Endodermal cell (in vitro differentiated cells): ENCODE data around the gene SMYD3. TPM values are rescaled to one million over a fixed set of nuclear protein-coding genes. Genes with fewer than 3 reads are reported as not detected.

Experiments used
- DNase-seq: peaks from one replicate; pipeline ENCODE4 v3.0.0-alpha.2; 2017
- H3K27ac ChIP-seq: 2 replicates; pipeline ENCODE4 v1.5.1; 2013; ENCODE audit warnings: mild to moderate bottlenecking, low read depth, low read length, moderate library complexity
- H3K27me3 ChIP-seq: 2 replicates; pipeline ENCODE4 v1.6.1; 2013; ENCODE audit warnings: mild to moderate bottlenecking, low read length, moderate library complexity; ENCODE audit not compliant: insufficient read depth, control insufficient read depth, poor library complexity, severe bottlenecking
- H3K36me3 ChIP-seq: 2 replicates; pipeline ENCODE4 v1.7.0; 2013; ENCODE audit warnings: mild to moderate bottlenecking, low read length, moderate library complexity; ENCODE audit not compliant: control insufficient read depth, insufficient read depth
- H3K4me1 ChIP-seq: one replicate; pipeline ENCODE4 v1.7.0; 2013; ENCODE audit warnings: low read length; ENCODE audit not compliant: control insufficient read depth, insufficient read depth
- H3K4me3 ChIP-seq: 2 replicates; pipeline ENCODE4 v1.5.1; 2013; ENCODE audit warnings: mild to moderate bottlenecking, low read length, moderate library complexity
- H3K9ac ChIP-seq: 2 replicates; pipeline ENCODE4 v1.6.1; 2013; ENCODE audit warnings: mild to moderate bottlenecking, low read length, moderate library complexity; ENCODE audit not compliant: poor library complexity, severe bottlenecking; ENCODE audit errors: extremely low read depth
- H3K9me3 ChIP-seq: 2 replicates; pipeline ENCODE4 v1.6.1; 2013; ENCODE audit warnings: mild to moderate bottlenecking, low read length, moderate library complexity; ENCODE audit not compliant: control insufficient read depth
- H3K27ac Mint-ChIP-seq: 2 replicates; pipeline ENCODE4 v1.8.0; 2020; ENCODE audit warnings: mixed read lengths
- H3K27me3 Mint-ChIP-seq: 2 replicates; pipeline ENCODE4 v1.8.0; 2021; ENCODE audit warnings: mild to moderate bottlenecking, mixed read lengths; ENCODE audit not compliant: insufficient read depth
- H3K36me3 Mint-ChIP-seq: 2 replicates; pipeline ENCODE4 v1.8.0; 2020; ENCODE audit warnings: low read depth, mixed read lengths
- H3K4me1 Mint-ChIP-seq: 2 replicates; pipeline ENCODE4 v1.8.0; 2020; ENCODE audit warnings: mixed read lengths
- H3K4me3 Mint-ChIP-seq: 2 replicates; pipeline ENCODE4 v1.8.0; 2020; ENCODE audit warnings: mild to moderate bottlenecking, moderate library complexity, mixed read lengths
- H3K9me3 Mint-ChIP-seq: 2 replicates; pipeline ENCODE4 v1.8.0; 2020; ENCODE audit warnings: mild to moderate bottlenecking, mixed read lengths
- WGBS, 2 experiments: methylation state at CpG; one replicate each; pipeline versions ENCODE4 v1.1.5 to v1.1.7; 2013; ENCODE audit warnings: missing lambda C conversion rate in 2 of 2, mixed read lengths in 1 of 2; ENCODE audit not compliant: insufficient coverage in 1 of 2, insufficient read length in 1 of 2; 5-methylcytosine and 5-hydroxymethylcytosine counted together
- total RNA-seq, 2 donors: library from RNA; stranded (reverse); fragmentation: NEBNext Ultra II Directional in 1 of 2; extraction: Animal tissue kit (Norgen Biotek cat#: 25700) in 1 of 2; gene quantifications; 2 replicates in 1 of 2; 3 replicates in 1 of 2; pipeline ENCODE4 v1.2.1, GENCODE V29; 2021
- TF ChIP-seq, protein P1 (sequence below): fragments of 200-600 bp; sonication (generic); conservative IDR thresholded peaks from 2 replicates; pipeline ENCODE4 v1.5.0; 2021; ENCODE audit warnings: antibody characterized with exemption, mild to moderate bottlenecking

SMYD3 gene
- total RNA-seq, 2 donors from 2014 or later: 32.3 to 45.8 TPM

DNA sequence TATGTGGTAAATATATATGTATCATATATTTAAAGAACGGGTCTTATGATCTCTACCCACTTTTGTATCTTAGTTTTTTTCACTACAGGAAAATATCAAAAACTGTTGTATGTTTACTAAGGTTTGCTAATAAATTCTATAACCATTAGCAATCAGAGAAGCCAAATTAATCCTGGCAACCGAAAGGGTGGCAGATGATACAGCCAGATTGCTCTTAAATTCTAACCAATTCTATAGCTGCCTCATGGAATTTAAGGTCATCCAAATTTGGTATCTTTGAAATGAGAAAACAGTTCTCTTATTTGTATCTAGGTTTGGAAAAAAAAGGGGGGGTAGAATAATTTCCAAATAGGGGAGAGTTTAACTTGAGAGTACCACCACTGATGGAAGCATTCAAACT, 591.2 kb downstream of the SMYD3 start:
- peaks cover 7% of the 10 kb centered on the region for H3K9me3 Mint-ChIP-seq
- Histone ChIP-seq H3K36me3 (no peaks in the 10 kb centered on the region), H3K4me3 (no peak overlapping the region), H3K9me3 (no peaks in the 10 kb centered on the region), H3K9ac (no peak overlapping the region), H3K27me3 (no peaks in the 10 kb centered on the region), H3K4me1 (no peaks in the 10 kb centered on the region), H3K27ac (no peak overlapping the region)
- no peak for DNase-seq
- no peaks in the 10 kb centered on the region for H3K4me1 Mint-ChIP-seq
- peaks cover 4% of the 10 kb centered on the region for H3K36me3 Mint-ChIP-seq
- H3K27me3 Mint-ChIP-seq: no peaks in the 10 kb centered on the region
- H3K27ac Mint-ChIP-seq: no peak overlapping the region
- TF ChIP-seq, protein P1, sequence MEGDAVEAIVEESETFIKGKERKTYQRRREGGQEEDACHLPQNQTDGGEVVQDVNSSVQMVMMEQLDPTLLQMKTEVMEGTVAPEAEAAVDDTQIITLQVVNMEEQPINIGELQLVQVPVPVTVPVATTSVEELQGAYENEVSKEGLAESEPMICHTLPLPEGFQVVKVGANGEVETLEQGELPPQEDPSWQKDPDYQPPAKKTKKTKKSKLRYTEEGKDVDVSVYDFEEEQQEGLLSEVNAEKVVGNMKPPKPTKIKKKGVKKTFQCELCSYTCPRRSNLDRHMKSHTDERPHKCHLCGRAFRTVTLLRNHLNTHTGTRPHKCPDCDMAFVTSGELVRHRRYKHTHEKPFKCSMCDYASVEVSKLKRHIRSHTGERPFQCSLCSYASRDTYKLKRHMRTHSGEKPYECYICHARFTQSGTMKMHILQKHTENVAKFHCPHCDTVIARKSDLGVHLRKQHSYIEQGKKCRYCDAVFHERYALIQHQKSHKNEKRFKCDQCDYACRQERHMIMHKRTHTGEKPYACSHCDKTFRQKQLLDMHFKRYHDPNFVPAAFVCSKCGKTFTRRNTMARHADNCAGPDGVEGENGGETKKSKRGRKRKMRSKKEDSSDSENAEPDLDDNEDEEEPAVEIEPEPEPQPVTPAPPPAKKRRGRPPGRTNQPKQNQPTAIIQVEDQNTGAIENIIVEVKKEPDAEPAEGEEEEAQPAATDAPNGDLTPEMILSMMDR: no peak
- 96% methylated on average over 1 of the region's 2 CpGs; no CpG with 5 or more reads in 1 of the 2 experiments for WGBS, 2 experiments
- H3K4me3 Mint-ChIP-seq: no peak overlapping the region

DNA sequence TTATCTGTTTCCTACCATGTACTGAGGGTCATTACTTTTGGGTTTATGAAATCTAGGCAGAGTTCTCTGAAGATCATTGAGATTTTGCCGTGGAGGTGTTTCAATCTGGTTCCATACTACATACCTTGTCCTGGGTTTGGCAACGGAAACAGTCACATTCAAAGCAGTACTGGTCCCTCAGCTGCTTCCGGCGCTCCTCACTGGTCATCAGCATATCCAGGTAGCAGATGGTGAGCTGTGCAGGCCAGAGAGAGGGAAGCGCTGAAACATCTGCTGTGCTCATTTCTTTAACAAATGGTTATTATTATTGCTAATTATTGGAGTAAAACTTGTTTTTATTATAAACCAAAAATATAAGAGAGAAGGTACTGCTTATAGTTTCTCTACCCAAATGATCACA, 591.7 kb downstream of the SMYD3 start:
- Mint-ChIP-seq H3K9me3 (peaks cover 4% of the 10 kb centered on the region), H3K4me3 (no peak overlapping the region), H3K27me3 (no peaks in the 10 kb centered on the region), H3K4me1 (no peaks in the 10 kb centered on the region), H3K27ac (no peak overlapping the region), H3K36me3 (peaks cover 4% of the 10 kb centered on the region)
- Histone ChIP-seq H3K4me3 (no peak overlapping the region), H3K36me3 (no peaks in the 10 kb centered on the region), H3K9me3 (no peaks in the 10 kb centered on the region), H3K27ac (no peak overlapping the region), H3K27me3 (no peaks in the 10 kb centered on the region), H3K9ac (no peak overlapping the region), H3K4me1 (no peaks in the 10 kb centered on the region)
- 96% methylated on average over 5 of the region's 5 CpGs; no CpG with 5 or more reads in 1 of the 2 experiments for WGBS, 2 experiments
- TF ChIP-seq, protein P1: no peak
- DNase-seq: no peak

DNA sequence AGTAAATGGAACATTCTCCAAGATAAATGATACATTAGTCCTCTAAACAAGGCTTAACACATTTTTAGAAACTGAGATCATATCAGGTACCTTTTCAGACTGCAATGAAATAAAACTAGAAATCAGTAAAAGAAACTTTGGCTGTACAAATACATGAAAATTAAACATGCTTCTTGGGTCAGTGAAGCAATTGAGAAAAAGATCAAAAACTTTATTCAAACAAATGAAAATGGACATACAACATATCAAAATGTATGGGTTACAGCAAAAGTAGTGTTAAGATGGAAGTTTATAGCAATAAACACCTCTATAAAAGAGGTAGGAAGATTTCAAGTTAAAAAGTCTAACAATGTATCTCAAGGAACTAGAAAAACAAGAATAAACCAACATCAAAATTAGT, 598.5 kb downstream of the SMYD3 start:
- Histone ChIP-seq H3K27me3 (no peaks in the 10 kb centered on the region), H3K4me1 (no peaks in the 10 kb centered on the region), H3K27ac (no peak overlapping the region), H3K9ac (no peak overlapping the region), H3K9me3 (no peaks in the 10 kb centered on the region), H3K4me3 (no peak overlapping the region), H3K36me3 (no peaks in the 10 kb centered on the region)
- H3K27ac Mint-ChIP-seq: no peak overlapping the region
- H3K27me3 Mint-ChIP-seq: no peaks in the 10 kb centered on the region
- peaks cover 9% of the 10 kb centered on the region for H3K36me3 Mint-ChIP-seq
- H3K9me3 Mint-ChIP-seq: peaks cover 11% of the 10 kb centered on the region
- no peak overlapping the region for H3K4me3 Mint-ChIP-seq
- H3K4me1 Mint-ChIP-seq: no peaks in the 10 kb centered on the region
- DNase-seq: no peak
- TF ChIP-seq, protein P1: no peak
